Pancreas (tissue), 10 donors: ENCODE measurements around the gene AURKB. TPM values are rescaled to one million over a fixed set of nuclear protein-coding genes. Genes with fewer than 3 reads are reported as not detected.

ENCODE experiments used
- ATAC-seq, 4 donors: fragments of 200-7000 bp; cut with Tn5 transposase; one replicate each; pipeline versions ENCODE4 v1.8.0 to v1.9.1; 2020; ENCODE audit warnings: mild to moderate bottlenecking in 4 of 4, moderate library complexity in 4 of 4
- DNase-seq, 6 donors: peaks; one replicate each; pipeline ENCODE4 v3.0.0-alpha.2; 2020
- FAIRE-seq: peaks from 2 replicates; lab custom pipeline; 2012; peaks lifted over from hg19 to GRCh38; lab: Jason Lieb, UNC
- H3K27ac ChIP-seq, 4 donors: fragments of 200-600 bp; sonication (generic); 1 replicate in 3 of 4; 2 replicates in 1 of 4; pipeline versions ENCODE4 v1.5.0 to v1.8.0; 2020
- H3K27me3 ChIP-seq, 4 donors: fragments of 200-600 bp; one replicate each; pipeline ENCODE4 v1.8.0; 2021
- H3K36me3 ChIP-seq, 3 donors: fragments of 200-600 bp; sonication (generic) in 1 of 3; one replicate each; pipeline versions ENCODE4 v1.5.0 to v1.8.0; 2020 to 2021
- H3K4me1 ChIP-seq, 3 donors: fragments of 200-600 bp; one replicate each; pipeline ENCODE4 v1.8.0; 2021
- H3K4me3 ChIP-seq, 4 donors: fragments of 200-600 bp; sonication (generic) in 2 of 4; one replicate each; pipeline versions ENCODE4 v1.5.0 to v1.8.0; 2020 to 2021
- H3K9me3 ChIP-seq, 4 donors: fragments of 200-600 bp; one replicate each; pipeline ENCODE4 v1.8.0; 2021
- CTCF ChIP-seq, 4 donors: fragments of 200-600 bp; sonication (generic) in 3 of 4; IDR thresholded peaks; one replicate each; pipeline versions ENCODE4 v1.5.0 to v1.8.0; 2021; ENCODE audit warnings: antibody characterized with exemption in 4 of 4
- WGBS, 2 donors: extraction: QIAGEN DNeasy Blood & Tissue Kit; methylation state at CpG; one replicate each; pipeline ENCODE4 v1.1.7; 2013; 5-methylcytosine and 5-hydroxymethylcytosine counted together
- intact Hi-C, 3 donors: fragments of 100-400 bp; cut with DNase I; formaldehyde crosslinking; loops; one replicate each; pipeline versions ENCODE4 v1.11.1 to v1.14.2; 2022
- polyA plus RNA-seq, 2 donors: library from polyadenylated mRNA; stranded (reverse); fragments of 200-250 nt; gene quantifications; one replicate each; pipeline ENCODE4 v1.2.3, GENCODE V29; 2013
- total RNA-seq, 6 donors: library from RNA; stranded (reverse); fragmentation: NEBNext Ultra II Directional in 4 of 6; extraction: Animal tissue kit (Norgen Biotek cat#: 25700) in 4 of 6; gene quantifications; one replicate each; pipeline versions ENCODE4 v1.2.1 to v1.2.4, GENCODE V29; 2021 to 2023
- donor health status: healthy with polysubstance abuse.
- donor health status: DM: no; HTN: no; CAD: no; lungs with moderate emphysema.
- donor health status: DM: no; HTN: no; CAD: no.
- donor health status: control.
- donor health status: control.
- donor health status: Bipolar disorder and iron deficiency.
- donor health status: DM: yes; HTN: yes; CAD: no.
- donor health status: DM: no; HTN: no; CAD: no.
- donor health status: DM: no; HTN: no; CAD: no.
- donor health status: DM: yes; HTN: yes; CAD: no.

AURKB gene
- total and polyA plus RNA-seq, 8 donors = 0.40 to 2.0 (median 0.72) TPM; not detected in 3

GRCh38 chr17:8161289-8162232, 48.8 kb downstream of the AURKB start:
- intact Hi-C loops = loop anchor here in 1 of 3 donors (5.0 kb wide), 1 partner anchor 34 kb away; no protein-coding TSS in a partner anchor
- FAIRE-seq (no peak), DNase-seq (peak in 3 of 6 donors; percentile 36 to 65 (median 54)), ATAC-seq (no peak)
- peak overlapping the region; percentile 82 to 99 (median 96) for H3K27ac ChIP-seq
- no peak for TF ChIP-seq CTCF (IDR thresholded peaks at IDR 0.05)
- H3K27me3 ChIP-seq = no peaks in the 10 kb centered on the region
- peaks cover 17 to 25% (median 17%) of the 10 kb centered on the region in 3 donors for H3K4me1 ChIP-seq
- peak overlapping the region; percentile 68 to 100 (median 99) for H3K4me3 ChIP-seq
- WGBS, 2 donors = 31 to 38% methylated on average over 19 of the region's 19 CpGs
- no peaks in the 10 kb centered on the region for H3K9me3 ChIP-seq
- no peaks in the 10 kb centered on the region for H3K36me3 ChIP-seq

- DNase-seq (peak in 2 of 6 donors; percentile 27 to 46), ATAC-seq (no peak), FAIRE-seq (no peak)
- peaks cover 17 to 25% (median 17%) of the 10 kb centered on the region in 3 donors for H3K4me1 ChIP-seq
- no peaks in the 10 kb centered on the region for H3K36me3 ChIP-seq
- peak overlapping the region in 2 of 4 donors; percentile 98 to 99 for H3K27ac ChIP-seq
- peak overlapping the region in 1 of 4 donors; percentile 99 for H3K4me3 ChIP-seq
- H3K9me3 ChIP-seq = no peaks in the 10 kb centered on the region
- 45% methylated on average over 5 of the region's 5 CpGs for WGBS, 2 donors
- intact Hi-C loops = loop anchor here in 1 of 3 donors (5.0 kb wide), 1 partner anchor 33 kb away; no protein-coding TSS in a partner anchor
- no peaks in the 10 kb centered on the region for H3K27me3 ChIP-seq
- TF ChIP-seq CTCF (IDR thresholded peaks at IDR 0.05) = no peak
Measured at GRCh38 chr17:8160741-8161221, 49.6 kb downstream of the AURKB start.

- no peak overlapping the region for H3K27ac ChIP-seq
- peaks cover 17 to 26% (median 17%) of the 10 kb centered on the region in 3 donors for H3K4me1 ChIP-seq
- 57 to 61% methylated on average over 3 to 4 of the region's 4 CpGs for WGBS, 2 donors
- no peaks in the 10 kb centered on the region for H3K9me3 ChIP-seq
- ATAC-seq (no peak), FAIRE-seq (no peak), DNase-seq (no peak)
- TF ChIP-seq CTCF (IDR thresholded peaks at IDR 0.05) = no peak
- no peak overlapping the region for H3K4me3 ChIP-seq
- intact Hi-C loops = loop anchor here in 1 of 3 donors (5.0 kb wide), 1 partner anchor 33 kb away; no protein-coding TSS in a partner anchor
- H3K27me3 ChIP-seq = no peaks in the 10 kb centered on the region
- no peaks in the 10 kb centered on the region for H3K36me3 ChIP-seq
Measured at GRCh38 chr17:8160224-8160577, 50.2 kb downstream of the AURKB start.

GRCh38 chr17:8159459-8160223, 50.7 kb downstream of the AURKB start:
- H3K27me3 ChIP-seq = no peaks in the 10 kb centered on the region
- no peak overlapping the region for H3K27ac ChIP-seq
- WGBS, 2 donors = 65 to 66% methylated on average over 4 of the region's 4 CpGs
- H3K4me1 ChIP-seq = peaks cover 17 to 32% (median 17%) of the 10 kb centered on the region in 3 donors
- no peaks in the 10 kb centered on the region for H3K9me3 ChIP-seq
- no peak for FAIRE-seq
- TF ChIP-seq CTCF (IDR thresholded peaks at IDR 0.05) = no peak
- DNase-seq = peak in 3 of 6 donors; percentile 25 to 42 (median 36)
- H3K36me3 ChIP-seq = no peaks in the 10 kb centered on the region
- no peak for ATAC-seq
- intact Hi-C loops = loop anchor here in 1 of 3 donors (5.0 kb wide), 1 partner anchor 32 kb away; no protein-coding TSS in a partner anchor
- no peak overlapping the region for H3K4me3 ChIP-seq
